ELR (cell line): ENCODE measurements around the gene LAMTOR5.
"Not testable (repeated sequence)": the region's sequence is repeated elsewhere in the genome, so short reads cannot be mapped to it uniquely, and the experiment has no call there.

Source experiments
- DNase-seq: peaks from one replicate; pipeline ENCODE4 v3.0.0-alpha.2; 2015; ENCODE audit warnings: low read depth

The LAMTOR5 gene

GRCh38 chr1:110426854-110427253, 19.4 kb upstream of the LAMTOR5 start:
- no peak for DNase-seq

GRCh38 chr1:110425612-110426152, 18.2 kb upstream of the LAMTOR5 start:
- DNase-seq: no peak

- no peak for DNase-seq
Observed at GRCh38 chr1:110424699-110425611, 17.5 kb upstream of the LAMTOR5 start.

GRCh38 chr1:110420874-110421793, 13.6 kb upstream of the LAMTOR5 start:
- peak; percentile 75 for DNase-seq

- no peak for DNase-seq
Observed at GRCh38 chr1:110420023-110420662, 12.6 kb upstream of the LAMTOR5 start.

GRCh38 chr1:110418729-110419128, 11.2 kb upstream of the LAMTOR5 start:
- no peak for DNase-seq

- not testable (repeated sequence) for DNase-seq
Observed at GRCh38 chr1:110413045-110413444, 5.6 kb upstream of the LAMTOR5 start.

- DNase-seq: peak; percentile 85
Observed at GRCh38 chr1:110412576-110412975, 5.1 kb upstream of the LAMTOR5 start.

- no peak for DNase-seq
Observed at GRCh38 chr1:110411173-110411735, 3.8 kb upstream of the LAMTOR5 start.

GRCh38 chr1:110409316-110409715, 1.8 kb upstream of the LAMTOR5 start:
- DNase-seq: no peak

- DNase-seq: peak; percentile 31
Observed at GRCh38 chr1:110408488-110408887, 994 bp upstream of the LAMTOR5 start.

- not testable (repeated sequence) for DNase-seq
Observed at GRCh38 chr1:110406407-110406806, 1.1 kb downstream of the LAMTOR5 start.

GRCh38 chr1:110404401-110404800, 3.1 kb downstream of the LAMTOR5 start:
- DNase-seq: no peak

GRCh38 chr1:110403805-110404204, 3.7 kb downstream of the LAMTOR5 start:
- DNase-seq: no peak

GRCh38 chr1:110396259-110396958, 11.1 kb downstream of the LAMTOR5 start:
- DNase-seq: not testable (repeated sequence)

GRCh38 chr1:110394493-110394820, 13.0 kb downstream of the LAMTOR5 start:
- DNase-seq: no peak

GRCh38 chr1:110393691-110394492, 13.6 kb downstream of the LAMTOR5 start:
- DNase-seq: peak; percentile 90

GRCh38 chr1:110393286-110393685, 14.2 kb downstream of the LAMTOR5 start:
- DNase-seq: no peak

GRCh38 chr1:110390692-110391245, 16.7 kb downstream of the LAMTOR5 start, which contains the start of gene SLC16A4:
TSS of gene SLC16A4 (minus strand) at chr1:110391026. CDS start at chr1:110389323, 1,703 bp downstream.
- DNase-seq: peak; percentile 80

- peak; percentile 84 for DNase-seq
Observed at GRCh38 chr1:110390096-110390495, 17.4 kb downstream of the LAMTOR5 start.
